DOHH2 (cell line): ENCODE results near the gene LRGUK.

Experiments used
- H3F3A ChIP-seq: fragments of 200-600 bp; sonication (generic), shearing (Covaris generic); 2 replicates; pipeline ENCODE4 v1.6.0; 2016; ENCODE audit warnings: antibody characterized with exemption, mild to moderate bottlenecking; ENCODE audit not compliant: control insufficient read depth, insufficient read depth
- H3K27ac ChIP-seq: fragments of 200-600 bp; sonication (generic); 2 replicates; pipeline ENCODE4 v1.5.1; 2014; ENCODE audit warnings: low read depth, mild to moderate bottlenecking, low read length, moderate library complexity
- H3K27me3 ChIP-seq: fragments of 200-600 bp; sonication (generic); 2 replicates; pipeline ENCODE4 v1.6.1; 2014; ENCODE audit warnings: mild to moderate bottlenecking, low read length, mixed read lengths; ENCODE audit not compliant: control insufficient read depth
- H3K36me3 ChIP-seq: fragments of 200-600 bp; sonication (generic); 2 replicates; pipeline ENCODE4 v1.6.1; 2014; ENCODE audit warnings: mild to moderate bottlenecking, low read length, moderate library complexity, mixed read lengths; ENCODE audit not compliant: control insufficient read depth
- H3K4me1 ChIP-seq: fragments of 200-600 bp; sonication (generic); 2 replicates; pipeline ENCODE4 v1.6.1; 2014; ENCODE audit warnings: mild to moderate bottlenecking, low read length, mixed read lengths; ENCODE audit not compliant: control insufficient read depth
- H3K4me2 ChIP-seq: fragments of 200-600 bp; sonication (generic); 2 replicates; pipeline ENCODE4 v1.6.0; 2014; ENCODE audit warnings: mild to moderate bottlenecking, low read length, moderate library complexity
- H3K4me3 ChIP-seq: fragments of 200-600 bp; sonication (generic); 2 replicates; pipeline ENCODE4 v1.5.1; 2014; ENCODE audit warnings: mild to moderate bottlenecking, low read length, mixed read lengths
- H3K79me2 ChIP-seq: fragments of 200-600 bp; sonication (generic); 2 replicates; pipeline ENCODE4 v1.6.1; 2014; ENCODE audit warnings: mild to moderate bottlenecking, low read length, mixed read lengths; ENCODE audit not compliant: control insufficient read depth
- H3K9me2 ChIP-seq: fragments of 200-600 bp; sonication (generic); replicated peaks from 2 replicates; pipeline ENCODE4 v1.6.1; 2014; ENCODE audit warnings: mild to moderate bottlenecking, low read length, mixed read lengths; ENCODE audit not compliant: control insufficient read depth
- H3K9me3 ChIP-seq: fragments of 200-600 bp; sonication (generic); 2 replicates; pipeline ENCODE4 v1.6.1; 2014; ENCODE audit warnings: antibody characterized with exemption, low read length, mixed read lengths; ENCODE audit not compliant: control insufficient read depth, insufficient read depth
- H4K20me1 ChIP-seq: fragments of 200-600 bp; sonication (generic); 2 replicates; pipeline ENCODE4 v1.6.0; 2014; ENCODE audit warnings: low read depth, mild to moderate bottlenecking, antibody characterized with exemption, low read length, moderate library complexity; ENCODE audit not compliant: control insufficient read depth, insufficient read depth
- CTCF ChIP-seq: fragments of 200-600 bp; sonication (generic); IDR thresholded peaks from one replicate; pipeline ENCODE4 v1.5.1; 2014; ENCODE audit warnings: antibody characterized with exemption, mild to moderate bottlenecking, low read depth, low read length; ENCODE audit not compliant: poor library complexity, severe bottlenecking
- EZH2phosphoT487 ChIP-seq: fragments of 200-600 bp; sonication (generic); IDR thresholded peaks from 2 replicates; pipeline ENCODE4 v1.6.1; 2017; ENCODE audit warnings: borderline replicate concordance, mild to moderate bottlenecking, antibody characterized with exemption, low read length, moderate library complexity, mixed read lengths

The LRGUK gene

GRCh38 chr7:134085311-134085710 is 41.8 kb upstream of the LRGUK start:
- no peaks in the 10 kb centered on the region for H3K79me2 ChIP-seq
- no peaks in the 10 kb centered on the region for H4K20me1 ChIP-seq
- H3F3A ChIP-seq = no peaks in the 10 kb centered on the region
- no peaks in the 10 kb centered on the region for H3K36me3 ChIP-seq
- peaks cover 29% of the 10 kb centered on the region for H3K9me3 ChIP-seq
- H3K9me2 ChIP-seq = no peaks in the 10 kb centered on the region
- no peaks in the 10 kb centered on the region for H3K27me3 ChIP-seq
- no peak for TF ChIP-seq CTCF
- TF ChIP-seq EZH2phosphoT487 = no peak
- H3K4me2 ChIP-seq = no peak overlapping the region
- no peak overlapping the region for H3K4me3 ChIP-seq
- H3K4me1 ChIP-seq = peaks cover 7% of the 10 kb centered on the region
- no peak overlapping the region for H3K27ac ChIP-seq

GRCh38 chr7:134086998-134087735 is 40.0 kb upstream of the LRGUK start:
- Histone ChIP-seq H3K36me3 (no peaks in the 10 kb centered on the region), H3F3A (no peaks in the 10 kb centered on the region), H3K9me3 (peaks cover 35% of the 10 kb centered on the region), H3K79me2 (no peaks in the 10 kb centered on the region), H3K27ac (no peak overlapping the region), H3K9me2 (no peaks in the 10 kb centered on the region), H3K4me3 (no peak overlapping the region), H3K4me2 (no peak overlapping the region), H4K20me1 (no peaks in the 10 kb centered on the region), H3K4me1 (peaks cover 7% of the 10 kb centered on the region), H3K27me3 (no peaks in the 10 kb centered on the region)
- no peak for TF ChIP-seq EZH2phosphoT487
- TF ChIP-seq CTCF = no peak

- no peaks in the 10 kb centered on the region for H3K79me2 ChIP-seq
- H3K36me3 ChIP-seq = no peaks in the 10 kb centered on the region
- H3K9me3 ChIP-seq = peaks cover 35% of the 10 kb centered on the region
- no peak overlapping the region for H3K4me3 ChIP-seq
- H4K20me1 ChIP-seq = no peaks in the 10 kb centered on the region
- H3K4me2 ChIP-seq = no peak overlapping the region
- H3K9me2 ChIP-seq = no peaks in the 10 kb centered on the region
- no peaks in the 10 kb centered on the region for H3K27me3 ChIP-seq
- peaks cover 7% of the 10 kb centered on the region for H3K4me1 ChIP-seq
- no peaks in the 10 kb centered on the region for H3F3A ChIP-seq
- no peak for TF ChIP-seq EZH2phosphoT487
- TF ChIP-seq CTCF = no peak
- H3K27ac ChIP-seq = no peak overlapping the region
Measured at GRCh38 chr7:134088199-134088598, 38.9 kb upstream of the LRGUK start.
